Thymus (tissue), 2 donors: ENCODE results near the gene ABCB6. TPM values are rescaled to one million over a fixed set of nuclear protein-coding genes. Genes with fewer than 3 reads are reported as not detected.

Experiments
- polyA plus RNA-seq: library from polyadenylated mRNA; stranded (reverse); fragments of 200-250 nt; gene quantifications from one replicate; pipeline ENCODE4 v1.2.3, GENCODE V29; 2013
- total RNA-seq: library from RNA; stranded (reverse); fragments of 120-200 nt; gene quantifications from one replicate; pipeline ENCODE4 v1.2.4, GENCODE V29; 2013
- donor health status: healthy.

Gene ABCB6
- total and polyA plus RNA-seq, 2 donors = 8.2 to 29.3 TPM

Other genes with a start within 250 kb of the ABCB6 start
- not detected for gene FEV, start 233.8 kb downstream of the ABCB6 start, total RNA-seq
- 0.02 TPM for gene FEV, start 233.8 kb downstream of the ABCB6 start, polyA plus RNA-seq
- 0.14 TPM for gene CRYBA2, start 225.5 kb downstream of the ABCB6 start, total RNA-seq
- 0.55 TPM for gene CRYBA2, start 225.5 kb downstream of the ABCB6 start, polyA plus RNA-seq
- gene CFAP65, start 177.4 kb downstream of the ABCB6 start, total RNA-seq = 0.05 TPM
- 0.27 TPM for gene CFAP65, start 177.4 kb downstream of the ABCB6 start, polyA plus RNA-seq
- gene IHH, start 158.0 kb downstream of the ABCB6 start, total RNA-seq = 0.05 TPM
- gene IHH, start 158.0 kb downstream of the ABCB6 start, polyA plus RNA-seq = 0.18 TPM
- gene NHEJ1, start 58.1 kb downstream of the ABCB6 start, total RNA-seq = 12.3 TPM
- gene NHEJ1, start 58.1 kb downstream of the ABCB6 start, polyA plus RNA-seq = 8.3 TPM
- 0.47 TPM for gene SLC23A3, start 48.9 kb downstream of the ABCB6 start, total RNA-seq
- gene SLC23A3, start 48.9 kb downstream of the ABCB6 start, polyA plus RNA-seq = 2.6 TPM
- gene CNPPD1, start 42.0 kb downstream of the ABCB6 start, total RNA-seq = 33.3 TPM
- 46.9 TPM for gene CNPPD1, start 42.0 kb downstream of the ABCB6 start, polyA plus RNA-seq
- 33.6 TPM for gene RETREG2, start 40.7 kb downstream of the ABCB6 start, total RNA-seq
- gene RETREG2, start 40.7 kb downstream of the ABCB6 start, polyA plus RNA-seq = 56.0 TPM
- gene ZFAND2B, start 12.2 kb downstream of the ABCB6 start, total RNA-seq = 57.8 TPM
- gene ZFAND2B, start 12.2 kb downstream of the ABCB6 start, polyA plus RNA-seq = 59.0 TPM
- gene ATG9A, start 10.7 kb upstream of the ABCB6 start, total RNA-seq = 10.0 TPM
- 27.4 TPM for gene ATG9A, start 10.7 kb upstream of the ABCB6 start, polyA plus RNA-seq
- gene ANKZF1, start 10.8 kb upstream of the ABCB6 start, total RNA-seq = 44.4 TPM
- 91.6 TPM for gene ANKZF1, start 10.8 kb upstream of the ABCB6 start, polyA plus RNA-seq
- gene GLB1L, start 26.5 kb upstream of the ABCB6 start, total RNA-seq = 4.2 TPM
- gene GLB1L, start 26.5 kb upstream of the ABCB6 start, polyA plus RNA-seq = 11.3 TPM
- 21.4 TPM for gene STK16, start 26.5 kb upstream of the ABCB6 start, total RNA-seq
- gene STK16, start 26.5 kb upstream of the ABCB6 start, polyA plus RNA-seq = 55.1 TPM
- 0.05 TPM for gene TUBA4B, start 34.3 kb upstream of the ABCB6 start, total RNA-seq
- 0.23 TPM for gene TUBA4B, start 34.3 kb upstream of the ABCB6 start, polyA plus RNA-seq
- 21.0 TPM for gene TUBA4A, start 35.0 kb upstream of the ABCB6 start, total RNA-seq
- gene TUBA4A, start 35.0 kb upstream of the ABCB6 start, polyA plus RNA-seq = 102 TPM
- 27.0 TPM for gene DNAJB2, start 60.4 kb upstream of the ABCB6 start, total RNA-seq
- gene DNAJB2, start 60.4 kb upstream of the ABCB6 start, polyA plus RNA-seq = 87.0 TPM
- 0.14 TPM for gene PTPRN, start 90.4 kb upstream of the ABCB6 start, total RNA-seq
- 0.41 TPM for gene PTPRN, start 90.4 kb upstream of the ABCB6 start, polyA plus RNA-seq
- gene RESP18, start 113.8 kb upstream of the ABCB6 start, total RNA-seq = not detected
- gene RESP18, start 113.8 kb upstream of the ABCB6 start, polyA plus RNA-seq = 0.07 TPM
- gene DNPEP, start 169.0 kb upstream of the ABCB6 start, total RNA-seq = 33.6 TPM
- 105 TPM for gene DNPEP, start 169.0 kb upstream of the ABCB6 start, polyA plus RNA-seq
- 3.4 TPM for gene DES, start 199.4 kb upstream of the ABCB6 start, total RNA-seq
- 21.6 TPM for gene DES, start 199.4 kb upstream of the ABCB6 start, polyA plus RNA-seq
- gene SPEG, start 215.9 kb upstream of the ABCB6 start, total RNA-seq = 1.3 TPM
- gene SPEG, start 215.9 kb upstream of the ABCB6 start, polyA plus RNA-seq = 19.8 TPM